Esophagus squamous epithelium (tissue), 5 donors: ENCODE measurements around the gene RNF123. TPM values are rescaled to one million over a fixed set of nuclear protein-coding genes. Genes with fewer than 3 reads are reported as not detected.

ENCODE experiments used
- DNase-seq: peaks from one replicate; lab custom pipeline; 2025; lab: John Stamatoyannopoulos, UW
- H3K27ac ChIP-seq, 4 donors: fragments of 200-600 bp; sonication (generic); one replicate each; pipeline ENCODE4 v1.5.1; 2016 to 2019; ENCODE audit warnings: mild to moderate bottlenecking in 1 of 4
- H3K27me3 ChIP-seq, 4 donors: fragments of 200-600 bp; sonication (generic); 1 replicate in 3 of 4; 2 replicates in 1 of 4; pipeline versions ENCODE4 v1.5.1 to v1.6.0; 2017 to 2021; ENCODE audit warnings: antibody characterized with exemption in 1 of 4
- H3K36me3 ChIP-seq, 3 donors: fragments of 200-600 bp; sonication (generic); one replicate each; pipeline ENCODE4 v1.5.1; 2016 to 2019
- H3K4me1 ChIP-seq, 3 donors: fragments of 200-600 bp; sonication (generic); one replicate each; pipeline ENCODE4 v1.5.1; 2017 to 2019
- H3K4me3 ChIP-seq, 4 donors: fragments of 200-600 bp; sonication (generic); 1 replicate in 3 of 4; 2 replicates in 1 of 4; pipeline ENCODE4 v1.5.1; 2016 to 2019; ENCODE audit warnings: mild to moderate bottlenecking in 2 of 4, moderate library complexity in 1 of 4
- H3K9me3 ChIP-seq, 3 donors: fragments of 200-600 bp; sonication (generic); one replicate each; pipeline ENCODE4 v1.5.1; 2016 to 2019
- POLR2A ChIP-seq, 4 donors: fragments of 450-650 bp; IDR thresholded peaks; one replicate each; pipeline ENCODE4 v1.6.1; 2017; ENCODE audit warnings: antibody characterized with exemption in 4 of 4, mild to moderate bottlenecking in 4 of 4, moderate library complexity in 3 of 4
- WGBS, 2 donors: methylation state at CpG; one replicate each; pipeline ENCODE4 v1.1.5; 2018; 5-methylcytosine and 5-hydroxymethylcytosine counted together
- intact Hi-C: fragments of 100-400 bp; cut with DNase I; formaldehyde crosslinking; loops from one replicate; pipeline ENCODE4 v1.15.0; 2022
- total RNA-seq, 4 donors: library from RNA; depleted of rRNA; stranded (reverse); fragments of >200 nt; gene quantifications; one replicate each; pipeline ENCODE4 v1.1.0, GENCODE V29; 2016
- TF ChIP-seq, protein P1 (sequence below), 6 experiments: fragments of 450-650 bp in 4 of 6; fragments of 200-600 bp in 2 of 6; sonication (generic) in 2 of 6; IDR thresholded peaks; one replicate each; pipeline ENCODE4 v1.5.1; 2016 to 2019; ENCODE audit warnings: antibody characterized with exemption in 6 of 6, mild to moderate bottlenecking in 4 of 6, moderate library complexity in 4 of 6
- donor health status: DM: yes; HTN: yes; CAD: no.

RNF123 gene
- total RNA-seq, 4 donors from 2014 or later = 14.7 to 21.8 (median 15.8) TPM

DNA sequence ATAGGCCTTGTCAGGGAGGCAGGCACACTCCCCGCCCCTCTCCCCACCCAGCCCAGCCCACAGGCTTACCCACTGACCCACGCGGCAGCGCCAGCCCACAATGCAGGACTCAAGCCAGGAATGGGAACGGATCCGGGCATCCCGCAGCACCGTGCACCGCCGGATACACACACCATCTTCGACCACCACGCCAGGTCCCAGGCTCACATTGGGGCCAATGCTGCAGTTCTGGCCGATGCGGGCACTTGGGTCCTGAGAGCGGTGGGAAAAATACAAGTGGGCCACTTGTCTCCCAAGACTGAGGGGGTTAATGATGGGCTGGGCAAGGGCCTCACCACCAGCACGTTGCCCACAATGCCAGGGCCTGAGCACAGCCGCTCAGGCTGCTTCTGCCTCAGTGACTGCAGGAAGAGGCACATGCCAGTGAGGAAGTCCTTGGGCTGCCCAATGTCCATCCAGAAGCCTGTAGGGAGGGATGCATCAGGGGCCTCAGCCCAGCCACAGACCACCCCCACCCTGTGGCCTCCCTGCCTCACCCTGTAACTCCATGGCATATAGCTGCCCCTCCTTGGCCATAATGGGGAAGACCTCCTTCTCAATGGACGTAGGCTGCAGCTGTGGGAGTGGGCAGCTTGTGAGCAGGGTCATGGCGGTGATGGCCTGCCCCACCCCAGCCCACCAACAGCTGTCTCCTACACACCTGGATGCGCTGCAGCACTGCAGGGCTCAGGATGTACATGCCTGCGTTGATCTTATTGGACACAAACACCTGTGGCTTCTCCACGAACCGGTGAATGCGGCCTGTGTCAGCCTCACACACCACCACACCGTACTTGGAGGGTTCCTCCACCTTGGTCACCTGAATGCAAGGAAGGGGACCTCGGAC is 32.8 kb downstream of the RNF123 start:
- Histone ChIP-seq H3K4me1 (peaks cover 33 to 84% (median 34%) of the 10 kb centered on the region in 3 donors), H3K36me3 (peaks cover 4 to 50% (median 9%) of the 10 kb centered on the region in 3 donors), H3K27me3 (no peaks in the 10 kb centered on the region), H3K27ac (peak overlapping the region in 3 of 4 donors; percentile 99 to 100 (median 99)), H3K4me3 (peak overlapping the region in 3 of 4 donors; percentile 98 to 100 (median 99)), H3K9me3 (no peaks in the 10 kb centered on the region)
- 44 to 87% methylated on average over 4 to 6 of the region's 26 CpGs for WGBS, 2 donors
- TF ChIP-seq POLR2A (IDR thresholded peaks at IDR 0.05) = no peak
- TF ChIP-seq, protein P1, sequence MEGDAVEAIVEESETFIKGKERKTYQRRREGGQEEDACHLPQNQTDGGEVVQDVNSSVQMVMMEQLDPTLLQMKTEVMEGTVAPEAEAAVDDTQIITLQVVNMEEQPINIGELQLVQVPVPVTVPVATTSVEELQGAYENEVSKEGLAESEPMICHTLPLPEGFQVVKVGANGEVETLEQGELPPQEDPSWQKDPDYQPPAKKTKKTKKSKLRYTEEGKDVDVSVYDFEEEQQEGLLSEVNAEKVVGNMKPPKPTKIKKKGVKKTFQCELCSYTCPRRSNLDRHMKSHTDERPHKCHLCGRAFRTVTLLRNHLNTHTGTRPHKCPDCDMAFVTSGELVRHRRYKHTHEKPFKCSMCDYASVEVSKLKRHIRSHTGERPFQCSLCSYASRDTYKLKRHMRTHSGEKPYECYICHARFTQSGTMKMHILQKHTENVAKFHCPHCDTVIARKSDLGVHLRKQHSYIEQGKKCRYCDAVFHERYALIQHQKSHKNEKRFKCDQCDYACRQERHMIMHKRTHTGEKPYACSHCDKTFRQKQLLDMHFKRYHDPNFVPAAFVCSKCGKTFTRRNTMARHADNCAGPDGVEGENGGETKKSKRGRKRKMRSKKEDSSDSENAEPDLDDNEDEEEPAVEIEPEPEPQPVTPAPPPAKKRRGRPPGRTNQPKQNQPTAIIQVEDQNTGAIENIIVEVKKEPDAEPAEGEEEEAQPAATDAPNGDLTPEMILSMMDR (IDR thresholded peaks at IDR 0.05) = no peak
- intact Hi-C loops = no loop called here
- no peak for DNase-seq

DNA sequence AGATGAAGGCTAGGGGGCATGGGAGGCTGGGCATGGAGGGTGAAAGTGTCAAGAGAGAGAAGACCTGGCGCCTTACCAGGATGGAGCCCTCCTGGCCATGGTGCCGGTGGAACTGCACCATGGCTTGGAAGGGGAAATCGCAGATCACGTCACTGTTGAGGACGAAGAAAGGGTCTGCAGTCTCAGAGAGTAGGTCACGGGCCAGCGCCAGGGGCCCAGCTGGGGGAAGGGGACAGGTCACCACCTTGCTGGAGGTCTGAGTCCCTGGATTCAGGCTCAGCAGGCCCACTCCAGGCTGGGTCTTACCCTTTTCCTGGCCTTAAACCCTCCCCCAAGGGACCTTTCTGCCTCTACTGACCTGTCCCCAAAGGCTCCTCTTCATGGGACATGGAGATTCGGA is 33.5 kb downstream of the RNF123 start:
- Histone ChIP-seq H3K27me3 (no peaks in the 10 kb centered on the region), H3K27ac (peak overlapping the region; percentile 87 to 100 (median 99)), H3K36me3 (peaks cover 11 to 56% (median 16%) of the 10 kb centered on the region in 3 donors), H3K4me3 (peak overlapping the region; percentile 57 to 100 (median 98)), H3K4me1 (peaks cover 33 to 78% (median 34%) of the 10 kb centered on the region in 3 donors), H3K9me3 (no peaks in the 10 kb centered on the region)
- 59 to 67% methylated on average over 4 to 7 of the region's 8 CpGs for WGBS, 2 donors
- TF ChIP-seq, protein P1 (IDR thresholded peaks at IDR 0.05) = no peak
- no peak for TF ChIP-seq POLR2A (IDR thresholded peaks at IDR 0.05)
- DNase-seq = no peak
- intact Hi-C loops = no loop called here

- H3K4me1 ChIP-seq = peaks cover 31 to 74% (median 33%) of the 10 kb centered on the region in 3 donors
- WGBS, 2 donors = 0% methylated on average over 3 to 8 of the region's 20 CpGs
- TF ChIP-seq POLR2A (IDR thresholded peaks at IDR 0.05) = no peak
- TF ChIP-seq, protein P1 (IDR thresholded peaks at IDR 0.05) = peak in 1 of 6 experiments; percentile 2
- H3K36me3 ChIP-seq = peaks cover 11 to 59% (median 18%) of the 10 kb centered on the region in 3 donors
- DNase-seq = no peak
- H3K9me3 ChIP-seq = no peaks in the 10 kb centered on the region
- intact Hi-C loops = no loop called here
- H3K27me3 ChIP-seq = no peaks in the 10 kb centered on the region
- peak overlapping the region; percentile 87 to 100 (median 99) for H3K27ac ChIP-seq
- H3K4me3 ChIP-seq = peak overlapping the region; percentile 57 to 100 (median 98)
Observed at GRCh38 chr3:49723296-49723627, 33.9 kb downstream of the RNF123 start.

DNA sequence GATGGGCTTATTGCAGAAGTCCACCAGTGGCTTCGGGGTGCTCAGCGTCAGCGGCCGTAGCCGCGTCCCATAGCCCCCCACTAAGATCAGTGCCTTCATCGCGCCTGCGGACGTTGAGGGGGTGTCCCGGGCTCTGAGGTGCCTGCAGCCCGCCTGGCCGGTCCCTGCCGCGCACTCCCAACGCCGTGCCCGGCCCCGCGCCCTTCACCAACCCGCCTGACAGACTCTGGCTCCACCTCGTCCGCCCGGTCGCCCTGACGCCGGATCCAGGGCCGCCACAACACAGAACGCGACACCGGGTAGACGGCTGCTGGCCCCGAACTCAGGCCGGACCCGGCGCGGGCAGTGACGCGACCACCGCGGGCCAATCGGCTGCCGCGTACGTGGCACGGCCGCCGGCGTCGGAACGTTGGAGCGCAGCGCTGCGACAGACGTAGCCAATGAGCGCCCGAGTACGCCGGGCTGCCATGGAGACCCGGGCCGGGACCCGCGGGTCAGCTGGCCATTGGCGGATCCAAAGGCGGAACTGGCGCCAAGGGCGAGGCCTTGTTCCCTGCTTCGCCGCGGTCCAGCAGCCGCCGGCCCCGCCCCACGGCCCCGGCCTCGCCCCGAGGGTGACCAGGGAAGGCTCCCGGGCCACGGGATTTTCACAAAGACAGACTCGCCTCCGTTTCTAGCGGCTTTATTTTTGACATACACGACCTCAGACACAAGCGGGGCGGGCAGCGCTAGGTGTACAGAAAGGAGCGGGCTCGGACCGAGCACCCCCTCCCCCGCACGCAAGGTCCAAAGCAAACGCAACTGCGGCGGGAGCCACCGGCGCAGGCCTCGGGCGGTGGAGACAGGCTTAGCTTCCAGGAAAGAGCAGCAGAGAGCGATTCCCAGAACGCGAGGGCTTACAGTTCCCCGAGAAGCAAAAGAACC is 34.5 kb downstream of the RNF123 start, which contains the start of gene GMPPB:
Gene GMPPB, minus strand, starts transcription at position 324 of the 924 bp plus-strand sequence. Its CDS starts 225 bp downstream, at position 99.
- WGBS, 2 donors = 0 to 3% methylated on average over 2 to 8 of the region's 102 CpGs
- Histone ChIP-seq H3K27ac (peak within 1 kb of the TSS; percentile 87 to 100 (median 99)), H3K27me3 (no peaks in the 10 kb centered on the region), H3K4me3 (peak within 1 kb of the TSS; percentile 57 to 100 (median 98)), H3K4me1 (peaks cover 25 to 68% (median 27%) of the 10 kb centered on the region in 3 donors), H3K36me3 (peaks cover 11 to 66% (median 18%) of the 10 kb centered on the region in 3 donors), H3K9me3 (no peaks in the 10 kb centered on the region)
- peak; percentile 73 for DNase-seq
- intact Hi-C loops = no loop called here
- peak in 3 of 4 donors; percentile 6 to 73 (median 44) for TF ChIP-seq POLR2A (IDR thresholded peaks at IDR 0.05)
- TF ChIP-seq, protein P1 (IDR thresholded peaks at IDR 0.05) = no peak
